HCT116 (cell line): ENCODE results near the gene LTBP1.

Experiments
- CEBPB ChIP-seq: IDR thresholded peaks from 2 replicates; pipeline ENCODE4 v1.6.1; 2012; ENCODE audit warnings: low read depth
- POLR2AphosphoS5 ChIP-seq: IDR thresholded peaks from 2 replicates; pipeline ENCODE4 v1.6.1; 2011; ENCODE audit warnings: mild to moderate bottlenecking, low read depth, low read length, moderate library complexity
- SIN3A ChIP-seq: IDR thresholded peaks from 2 replicates; pipeline ENCODE4 v1.6.1; 2012; ENCODE audit warnings: low read depth
- TF ChIP-seq, protein P1 (sequence below), 3 experiments: fragments of 200-600 bp in 1 of 3; sonication (generic) in 1 of 3; IDR thresholded peaks in 2 of 3; conservative IDR thresholded peaks in 1 of 3; 2 replicates each; pipeline ENCODE4 v1.5.1; 2012 to 2017; ENCODE audit warnings: low read depth in 2 of 3, low read length in 2 of 3, antibody characterized with exemption in 1 of 3, borderline replicate concordance in 1 of 3, control low read depth in 1 of 3, mild to moderate bottlenecking in 1 of 3, mixed read lengths in 1 of 3, mixed run types in 1 of 3, moderate library complexity in 1 of 3; ENCODE audit not compliant: insufficient read depth in 1 of 3
- TF ChIP-seq, protein P2 (sequence below): IDR thresholded peaks from 2 replicates; pipeline ENCODE4 v1.6.1; 2012; ENCODE audit warnings: low read depth

DNA sequence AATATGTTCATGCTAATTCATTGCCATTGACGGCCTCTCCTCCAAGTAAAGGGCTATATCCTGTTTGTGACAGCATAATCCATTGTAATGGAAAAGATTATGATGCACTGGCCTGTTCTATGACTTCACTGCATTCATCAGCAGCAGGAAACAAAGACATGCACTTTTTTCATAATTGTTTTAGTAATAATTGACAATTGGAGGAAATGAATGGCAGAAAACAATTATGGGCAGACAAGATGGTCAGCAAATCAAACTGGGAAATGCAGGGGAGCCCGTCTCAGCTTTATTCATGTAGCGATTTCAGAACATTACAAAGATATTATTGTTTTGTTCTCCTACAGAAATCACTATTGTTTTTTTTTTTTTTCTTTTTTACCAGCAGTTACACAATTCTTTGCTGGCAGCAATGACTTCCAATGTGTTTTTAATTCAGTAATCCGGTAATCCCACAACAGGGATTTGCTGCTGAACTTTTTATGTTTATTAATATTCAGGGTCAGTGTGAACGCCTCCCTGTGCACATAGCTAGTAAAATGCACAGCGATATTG is 495.9 kb downstream of the LTBP1 start:
- TF ChIP-seq, protein P1, sequence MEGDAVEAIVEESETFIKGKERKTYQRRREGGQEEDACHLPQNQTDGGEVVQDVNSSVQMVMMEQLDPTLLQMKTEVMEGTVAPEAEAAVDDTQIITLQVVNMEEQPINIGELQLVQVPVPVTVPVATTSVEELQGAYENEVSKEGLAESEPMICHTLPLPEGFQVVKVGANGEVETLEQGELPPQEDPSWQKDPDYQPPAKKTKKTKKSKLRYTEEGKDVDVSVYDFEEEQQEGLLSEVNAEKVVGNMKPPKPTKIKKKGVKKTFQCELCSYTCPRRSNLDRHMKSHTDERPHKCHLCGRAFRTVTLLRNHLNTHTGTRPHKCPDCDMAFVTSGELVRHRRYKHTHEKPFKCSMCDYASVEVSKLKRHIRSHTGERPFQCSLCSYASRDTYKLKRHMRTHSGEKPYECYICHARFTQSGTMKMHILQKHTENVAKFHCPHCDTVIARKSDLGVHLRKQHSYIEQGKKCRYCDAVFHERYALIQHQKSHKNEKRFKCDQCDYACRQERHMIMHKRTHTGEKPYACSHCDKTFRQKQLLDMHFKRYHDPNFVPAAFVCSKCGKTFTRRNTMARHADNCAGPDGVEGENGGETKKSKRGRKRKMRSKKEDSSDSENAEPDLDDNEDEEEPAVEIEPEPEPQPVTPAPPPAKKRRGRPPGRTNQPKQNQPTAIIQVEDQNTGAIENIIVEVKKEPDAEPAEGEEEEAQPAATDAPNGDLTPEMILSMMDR (IDR thresholded peaks at IDR 0.05 in 2 of 3, conservative IDR thresholded peaks at IDR 0.05 in 1 of 3; ENCODE audit: borderline replicate concordance in 1 of 3, insufficient read depth in 1 of 3, low read depth in 2 of 3, low read length in 2 of 3): no peak
- TF ChIP-seq POLR2AphosphoS5 (no peak), CEBPB (no peak), SIN3A (no peak)
- TF ChIP-seq, protein P2, sequence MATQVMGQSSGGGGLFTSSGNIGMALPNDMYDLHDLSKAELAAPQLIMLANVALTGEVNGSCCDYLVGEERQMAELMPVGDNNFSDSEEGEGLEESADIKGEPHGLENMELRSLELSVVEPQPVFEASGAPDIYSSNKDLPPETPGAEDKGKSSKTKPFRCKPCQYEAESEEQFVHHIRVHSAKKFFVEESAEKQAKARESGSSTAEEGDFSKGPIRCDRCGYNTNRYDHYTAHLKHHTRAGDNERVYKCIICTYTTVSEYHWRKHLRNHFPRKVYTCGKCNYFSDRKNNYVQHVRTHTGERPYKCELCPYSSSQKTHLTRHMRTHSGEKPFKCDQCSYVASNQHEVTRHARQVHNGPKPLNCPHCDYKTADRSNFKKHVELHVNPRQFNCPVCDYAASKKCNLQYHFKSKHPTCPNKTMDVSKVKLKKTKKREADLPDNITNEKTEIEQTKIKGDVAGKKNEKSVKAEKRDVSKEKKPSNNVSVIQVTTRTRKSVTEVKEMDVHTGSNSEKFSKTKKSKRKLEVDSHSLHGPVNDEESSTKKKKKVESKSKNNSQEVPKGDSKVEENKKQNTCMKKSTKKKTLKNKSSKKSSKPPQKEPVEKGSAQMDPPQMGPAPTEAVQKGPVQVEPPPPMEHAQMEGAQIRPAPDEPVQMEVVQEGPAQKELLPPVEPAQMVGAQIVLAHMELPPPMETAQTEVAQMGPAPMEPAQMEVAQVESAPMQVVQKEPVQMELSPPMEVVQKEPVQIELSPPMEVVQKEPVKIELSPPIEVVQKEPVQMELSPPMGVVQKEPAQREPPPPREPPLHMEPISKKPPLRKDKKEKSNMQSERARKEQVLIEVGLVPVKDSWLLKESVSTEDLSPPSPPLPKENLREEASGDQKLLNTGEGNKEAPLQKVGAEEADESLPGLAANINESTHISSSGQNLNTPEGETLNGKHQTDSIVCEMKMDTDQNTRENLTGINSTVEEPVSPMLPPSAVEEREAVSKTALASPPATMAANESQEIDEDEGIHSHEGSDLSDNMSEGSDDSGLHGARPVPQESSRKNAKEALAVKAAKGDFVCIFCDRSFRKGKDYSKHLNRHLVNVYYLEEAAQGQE: no peak
